Immature natural killer cell (primary cell): Measurements from ENCODE around the gene LCLAT1. TPM values are rescaled to one million over a fixed set of nuclear protein-coding genes. Genes with fewer than 3 reads are reported as not detected.

ENCODE experiments used
- polyA plus RNA-seq, 3 donors: library from polyadenylated mRNA; unstranded; fragments of 300-500 nt; fragmentation: Illumina TruSeq; gene quantifications; one replicate each; pipeline ENCODE4 v1.2.3, GENCODE V29; 2021

The LCLAT1 gene
- polyA plus RNA-seq, 3 donors from 2014 or later = 4.7 to 13.5 (median 5.4) TPM

Other genes starting within 250 kb of the LCLAT1 start
- gene LBH, start 215.7 kb upstream of the LCLAT1 start, polyA plus RNA-seq = 100 to 1,000 TPM; 101 to 137 (median 129) TPM